Measurements from ENCODE around the gene APOM.

Gene APOM

GRCh38 chr6:31630177-31630934 lies 25.3 kb upstream of the APOM start:
- in situ Hi-C loops (cut with HindIII; ENCODE audit: low sequenced_read_pairs) = no loop called here

- in situ Hi-C loops (cut with HindIII; ENCODE audit: low sequenced_read_pairs) = no loop called here
Measured at GRCh38 chr6:31631209-31631608, 24.5 kb upstream of the APOM start.

- in situ Hi-C loops (cut with HindIII; ENCODE audit: low sequenced_read_pairs) = no loop called here
Measured at GRCh38 chr6:31631681-31632278, 23.9 kb upstream of the APOM start.

GRCh38 chr6:31632279-31632946 lies 23.3 kb upstream of the APOM start:
- in situ Hi-C loops (cut with HindIII; ENCODE audit: low sequenced_read_pairs) = no loop called here

GRCh38 chr6:31633447-31633846 lies 22.2 kb upstream of the APOM start:
- in situ Hi-C loops (cut with HindIII; ENCODE audit: low sequenced_read_pairs) = no loop called here

GRCh38 chr6:31634131-31634530 lies 21.6 kb upstream of the APOM start:
- in situ Hi-C loops (cut with HindIII; ENCODE audit: low sequenced_read_pairs) = no loop called here

GRCh38 chr6:31634969-31635575 lies 20.6 kb upstream of the APOM start:
- in situ Hi-C loops (cut with HindIII; ENCODE audit: low sequenced_read_pairs) = no loop called here

GRCh38 chr6:31636698-31637596 lies 18.7 kb upstream of the APOM start:
- in situ Hi-C loops (cut with HindIII; ENCODE audit: low sequenced_read_pairs) = no loop called here

- in situ Hi-C loops (cut with HindIII; ENCODE audit: low sequenced_read_pairs) = no loop called here
Measured at GRCh38 chr6:31639043-31639442, 16.7 kb upstream of the APOM start.

- in situ Hi-C loops (cut with HindIII; ENCODE audit: low sequenced_read_pairs) = no loop called here
Measured at GRCh38 chr6:31639449-31639861, 16.2 kb upstream of the APOM start.

- in situ Hi-C loops (cut with HindIII; ENCODE audit: low sequenced_read_pairs) = no loop called here
Measured at GRCh38 chr6:31640612-31641011, 15.1 kb upstream of the APOM start.

- in situ Hi-C loops (cut with HindIII; ENCODE audit: low sequenced_read_pairs) = no loop called here
Measured at GRCh38 chr6:31641370-31641769, 14.3 kb upstream of the APOM start.

GRCh38 chr6:31642798-31643570 lies 12.7 kb upstream of the APOM start:
- in situ Hi-C loops (cut with HindIII; ENCODE audit: low sequenced_read_pairs) = no loop called here

GRCh38 chr6:31643818-31644454 lies 11.8 kb upstream of the APOM start:
- in situ Hi-C loops (cut with HindIII; ENCODE audit: low sequenced_read_pairs) = no loop called here

- in situ Hi-C loops (cut with HindIII; ENCODE audit: low sequenced_read_pairs) = no loop called here
Measured at GRCh38 chr6:31645325-31645724, 10.4 kb upstream of the APOM start.

GRCh38 chr6:31651602-31652191 lies 4.0 kb upstream of the APOM start:
- in situ Hi-C loops (cut with HindIII; ENCODE audit: low sequenced_read_pairs) = no loop called here

GRCh38 chr6:31652925-31653724 lies 2.6 kb upstream of the APOM start:
- in situ Hi-C loops (cut with HindIII; ENCODE audit: low sequenced_read_pairs) = no loop called here

Data from DLD1 (cell line).